Neural cell (in vitro differentiated cells): ENCODE data around the gene PRR33. TPM values are rescaled to one million over a fixed set of nuclear protein-coding genes. Genes with fewer than 3 reads are reported as not detected.

Experiments used
- H2AFZ ChIP-seq: fragments of 200-600, 300-800 bp; sonication (generic), shearing (Covaris generic); 2 replicates; pipeline ENCODE4 v1.6.0; 2014; ENCODE audit warnings: low read depth, mild to moderate bottlenecking, antibody characterized with exemption, low read length, moderate library complexity
- H3F3A ChIP-seq: fragments of 200-600 bp; shearing (Covaris generic); 2 replicates; pipeline ENCODE4 v1.6.1; 2016; ENCODE audit warnings: mild to moderate bottlenecking, moderate library complexity, mixed read lengths, antibody characterized with exemption, low read length; ENCODE audit not compliant: insufficient read depth, poor library complexity, severe bottlenecking
- H3K27ac ChIP-seq: fragments of 200-600, 300-800 bp; sonication (generic), shearing (Covaris generic); 2 replicates; pipeline ENCODE4 v1.5.1; 2014; ENCODE audit warnings: mild to moderate bottlenecking, low read length, moderate library complexity
- H3K27me3 ChIP-seq: fragments of 300-800, 200-600 bp; sonication (generic), shearing (Covaris generic); 2 replicates; pipeline ENCODE4 v1.6.0; 2014; ENCODE audit warnings: mild to moderate bottlenecking, low read depth, low read length, moderate library complexity; ENCODE audit not compliant: insufficient read depth
- H3K36me3 ChIP-seq: fragments of 300-800, 200-600 bp; sonication (generic), shearing (Covaris generic); 2 replicates; pipeline ENCODE4 v1.5.1; 2014; ENCODE audit warnings: mild to moderate bottlenecking, antibody characterized with exemption, low read length, moderate library complexity; ENCODE audit not compliant: insufficient read depth
- H3K4me2 ChIP-seq: fragments of 300-800, 200-600 bp; sonication (generic), shearing (Covaris generic); 2 replicates; pipeline ENCODE4 v1.6.0; 2014; ENCODE audit warnings: mild to moderate bottlenecking, low read length
- H3K4me3 ChIP-seq: fragments of 300-800, 200-600 bp; sonication (generic), shearing (Covaris generic); 2 replicates; pipeline ENCODE4 v1.5.1; 2014; ENCODE audit warnings: mild to moderate bottlenecking, low read length, moderate library complexity
- H3K79me2 ChIP-seq: fragments of 200-600 bp; shearing (Covaris generic); replicated peaks from 2 replicates; pipeline ENCODE4 v1.6.0; 2014; ENCODE audit warnings: mild to moderate bottlenecking, low read length, moderate library complexity; ENCODE audit not compliant: insufficient read depth
- H3K9ac ChIP-seq: fragments of 300-800, 200-600 bp; sonication (generic), shearing (Covaris generic); 2 replicates; pipeline ENCODE4 v1.6.1; 2016; ENCODE audit warnings: mild to moderate bottlenecking, low read length, mixed read lengths
- H3K9me2 ChIP-seq: fragments of 200-600 bp; shearing (Covaris generic); 2 replicates; pipeline ENCODE4 v1.6.1; 2016; ENCODE audit warnings: mild to moderate bottlenecking, low read length, mixed read lengths; ENCODE audit not compliant: insufficient read depth
- H3K9me3 ChIP-seq: fragments of 200-600, 300-800 bp; sonication (generic), shearing (Covaris generic); 2 replicates; pipeline ENCODE4 v1.6.1; 2016; ENCODE audit warnings: mild to moderate bottlenecking, mixed run types, low read length, moderate library complexity, mixed read lengths
- H4K20me1 ChIP-seq: fragments of 200-600 bp; shearing (Covaris generic); 2 replicates; pipeline ENCODE4 v1.6.1; 2016; ENCODE audit warnings: mild to moderate bottlenecking, mixed run types; ENCODE audit not compliant: insufficient read depth
- CTCF ChIP-seq: fragments of 450-650 bp; IDR thresholded peaks from 2 replicates; pipeline ENCODE4 v1.5.1; 2014; ENCODE audit warnings: antibody characterized with exemption, mild to moderate bottlenecking, moderate library complexity; ENCODE audit not compliant: poor library complexity, severe bottlenecking
- EP300 ChIP-seq: fragments of 450-650 bp; conservative IDR thresholded peaks from 2 replicates; pipeline ENCODE4 v1.6.1; 2014; ENCODE audit warnings: antibody characterized with exemption, mild to moderate bottlenecking, moderate library complexity; ENCODE audit not compliant: poor library complexity, severe bottlenecking
- EZH2 ChIP-seq: fragments of 200-600, 300-800 bp; shearing (Covaris generic), sonication (generic); IDR thresholded peaks from 2 replicates; pipeline ENCODE4 v1.6.1; 2014; ENCODE audit warnings: antibody characterized with exemption, low read length, borderline replicate concordance, mild to moderate bottlenecking; ENCODE audit not compliant: insufficient read depth, poor library complexity, severe bottlenecking
- MXI1 ChIP-seq: fragments of 450-650 bp; conservative IDR thresholded peaks from 2 replicates; pipeline ENCODE4 v1.6.1; 2014; ENCODE audit warnings: antibody characterized with exemption, mild to moderate bottlenecking; ENCODE audit not compliant: poor library complexity, severe bottlenecking
- POLR2AphosphoS5 ChIP-seq: IDR thresholded peaks from 2 replicates; pipeline ENCODE4 v1.6.1; 2012
- RAD21 ChIP-seq: fragments of 450-650 bp; conservative IDR thresholded peaks from 2 replicates; pipeline ENCODE4 v1.6.1; 2014; ENCODE audit warnings: antibody characterized with exemption, mild to moderate bottlenecking, moderate library complexity
- REST ChIP-seq: IDR thresholded peaks from 2 replicates; pipeline ENCODE4 v1.6.1; 2012; ENCODE audit warnings: borderline replicate concordance
- SMC3 ChIP-seq: fragments of 450-650 bp; conservative IDR thresholded peaks from 2 replicates; pipeline ENCODE4 v1.6.1; 2014; ENCODE audit warnings: antibody characterized with exemption, mild to moderate bottlenecking, moderate library complexity; ENCODE audit not compliant: poor library complexity
- TAF1 ChIP-seq: IDR thresholded peaks from 2 replicates; pipeline ENCODE4 v1.6.1; 2012; ENCODE audit warnings: low read depth
- polyA plus RNA-seq: library from polyadenylated mRNA; depleted of rRNA; stranded (reverse); fragments of >200 nt; gene quantifications from 2 replicates; pipeline ENCODE4 v1.2.3, GENCODE V29; 2014

The PRR33 gene
- polyA plus RNA-seq, 1 donor from 2014 or later, result not detected

- H2AFZ ChIP-seq, result no peak overlapping the region
- no peaks in the 10 kb centered on the region for H3K36me3 ChIP-seq
- no peak for TF ChIP-seq EP300
- TF ChIP-seq EZH2, result no peak
- TF ChIP-seq TAF1, result no peak
- no peak for TF ChIP-seq REST
- TF ChIP-seq SMC3, result no peak
- TF ChIP-seq POLR2AphosphoS5, result no peak
- no peak for TF ChIP-seq MXI1
- no peak for TF ChIP-seq CTCF
- no peak for TF ChIP-seq RAD21
- H3K4me2 ChIP-seq, result no peak overlapping the region
- H3F3A ChIP-seq, result no peaks in the 10 kb centered on the region
- H3K27ac ChIP-seq, result no peak overlapping the region
- H3K79me2 ChIP-seq, result no peaks in the 10 kb centered on the region
- no peaks in the 10 kb centered on the region for H3K9me3 ChIP-seq
- no peaks in the 10 kb centered on the region for H3K9me2 ChIP-seq
- H3K27me3 ChIP-seq, result no peaks in the 10 kb centered on the region
- H4K20me1 ChIP-seq, result no peaks in the 10 kb centered on the region
- no peak overlapping the region for H3K9ac ChIP-seq
- H3K4me3 ChIP-seq, result no peak overlapping the region
These were observed 39.8 kb upstream of the PRR33 start for GRCh38 chr11:1931341-1932104.

GRCh38 chr11:1930462-1930830, 38.8 kb upstream of the PRR33 start:
- H3K9me3 ChIP-seq, result no peaks in the 10 kb centered on the region
- no peaks in the 10 kb centered on the region for H3F3A ChIP-seq
- no peak overlapping the region for H2AFZ ChIP-seq
- no peaks in the 10 kb centered on the region for H3K79me2 ChIP-seq
- H3K27ac ChIP-seq, result no peak overlapping the region
- H3K9ac ChIP-seq, result no peak overlapping the region
- no peaks in the 10 kb centered on the region for H4K20me1 ChIP-seq
- TF ChIP-seq REST, result no peak
- no peak for TF ChIP-seq RAD21
- TF ChIP-seq EP300, result no peak
- no peak for TF ChIP-seq POLR2AphosphoS5
- no peak for TF ChIP-seq EZH2
- no peak for TF ChIP-seq MXI1
- no peak for TF ChIP-seq CTCF
- no peak for TF ChIP-seq SMC3
- no peak for TF ChIP-seq TAF1
- no peaks in the 10 kb centered on the region for H3K27me3 ChIP-seq
- H3K36me3 ChIP-seq, result no peaks in the 10 kb centered on the region
- H3K9me2 ChIP-seq, result no peaks in the 10 kb centered on the region
- no peak overlapping the region for H3K4me3 ChIP-seq
- no peak overlapping the region for H3K4me2 ChIP-seq
